DMS153 treated with DMSO at 0.1 percent for 48 hours (cell line): ENCODE results near the gene SMCP.
A peak's percentile ranks its signal among the peaks of the same experiment; 100 is the strongest.

Source experiments
- DNase-seq: peaks from one replicate; lab custom pipeline; 2025; ENCODE audit not compliant: unreplicated experiment; lab: John Stamatoyannopoulos, UW

Gene SMCP

GRCh38 chr1:152878042-152878441 lies at the start of gene SMCP:
Gene SMCP (plus strand): TSS chr1:152878322. CDS start chr1:152884423, 6,101 bp downstream.
- no peak for DNase-seq

GRCh38 chr1:152836870-152837269 lies 41.3 kb upstream of the SMCP start:
- DNase-seq = no peak

GRCh38 chr1:152842556-152842955 lies 35.6 kb upstream of the SMCP start, which contains the start of gene LCE6A:
Gene LCE6A (plus strand): TSS chr1:152842856. CDS start chr1:152843521, 665 bp downstream.
- DNase-seq = no peak

- DNase-seq = no peak
Observed at GRCh38 chr1:152855661-152856060, 22.5 kb upstream of the SMCP start.

GRCh38 chr1:152858062-152858461 lies 20.1 kb upstream of the SMCP start:
- no peak for DNase-seq

- DNase-seq = no peak
Observed at GRCh38 chr1:152859696-152860095, 18.4 kb upstream of the SMCP start, which contains the start of gene LCE7A. Gene LCE7A (plus strand): TSS chr1:152859996. CDS start chr1:152860698, 702 bp downstream.

GRCh38 chr1:152860129-152860528 lies 18.0 kb upstream of the SMCP start:
- no peak for DNase-seq

- DNase-seq = no peak
Observed at GRCh38 chr1:152861374-152861773, 16.7 kb upstream of the SMCP start.

GRCh38 chr1:152864443-152864842 lies 13.7 kb upstream of the SMCP start:
- DNase-seq = no peak

- DNase-seq = no peak
Observed at GRCh38 chr1:152866321-152866720, 11.8 kb upstream of the SMCP start.

GRCh38 chr1:152869808-152870419 lies 8.2 kb upstream of the SMCP start:
- peak; percentile 86 for DNase-seq

GRCh38 chr1:152870831-152871730 lies 7.0 kb upstream of the SMCP start:
- DNase-seq = no peak

- DNase-seq = no peak
Observed at GRCh38 chr1:152871731-152872126, 6.4 kb upstream of the SMCP start.

- DNase-seq = no peak
Observed at GRCh38 chr1:152873495-152873894, 4.6 kb upstream of the SMCP start.

GRCh38 chr1:152876827-152877226 lies 1.3 kb upstream of the SMCP start:
- DNase-seq = no peak

- no peak for DNase-seq
Observed at GRCh38 chr1:152879559-152880198, 1.6 kb downstream of the SMCP start.

- DNase-seq = no peak
Observed at GRCh38 chr1:152880316-152880715, 2.2 kb downstream of the SMCP start.

GRCh38 chr1:152880907-152881306 lies 2.8 kb downstream of the SMCP start:
- DNase-seq = no peak

GRCh38 chr1:152884085-152884484 lies 6.0 kb downstream of the SMCP start:
- no peak for DNase-seq

GRCh38 chr1:152884506-152884905 lies 6.4 kb downstream of the SMCP start:
- no peak for DNase-seq

GRCh38 chr1:152884966-152885624 lies 7.0 kb downstream of the SMCP start:
- no peak for DNase-seq
